LNCaP clone FGC (cell line): Measurements from ENCODE around the gene ASTN2.

Source experiments
- DNase-seq: peaks from one replicate; pipeline ENCODE4 v3.0.0-alpha.2; 2011; ENCODE audit warnings: low read depth
- H3K4me3 ChIP-seq: 2 replicates; pipeline ENCODE4 v1.5.1; 2011; ENCODE audit warnings: mild to moderate bottlenecking, low read depth, low read length, control low read depth
- CTCF ChIP-seq: IDR thresholded peaks from 2 replicates; pipeline ENCODE4 v1.5.1; 2012; ENCODE audit warnings: mild to moderate bottlenecking; ENCODE audit not compliant: control insufficient read depth, insufficient read depth; ENCODE audit errors: extremely low read depth

ASTN2 gene

GRCh38 chr9:116910201-116910600, 504.7 kb downstream of the ASTN2 start:
- DNase-seq: no peak
- no peak for TF ChIP-seq CTCF
- H3K4me3 ChIP-seq: no peak overlapping the region

GRCh38 chr9:116907989-116908388, 506.9 kb downstream of the ASTN2 start:
- H3K4me3 ChIP-seq: no peak overlapping the region
- DNase-seq: no peak
- TF ChIP-seq CTCF: no peak

- H3K4me3 ChIP-seq: no peak overlapping the region
- TF ChIP-seq CTCF: no peak
- DNase-seq: no peak
Observed at GRCh38 chr9:116905171-116905588, 509.7 kb downstream of the ASTN2 start.

GRCh38 chr9:116904165-116904564, 510.7 kb downstream of the ASTN2 start:
- no peak for TF ChIP-seq CTCF
- H3K4me3 ChIP-seq: no peak overlapping the region
- no peak for DNase-seq

- no peak for DNase-seq
- no peak overlapping the region for H3K4me3 ChIP-seq
- no peak for TF ChIP-seq CTCF
Observed at GRCh38 chr9:116901260-116901659, 513.6 kb downstream of the ASTN2 start.

GRCh38 chr9:116900543-116900942, 514.3 kb downstream of the ASTN2 start:
- no peak for DNase-seq

More at GRCh38 chr9:116900543-116900942, 514.3 kb downstream of the ASTN2 start:
- H3K4me3 ChIP-seq: no peak overlapping the region
- TF ChIP-seq CTCF: no peak
